GM12878 (cell line): Measurements from ENCODE around the gene OR52K1. TPM values are rescaled to one million over a fixed set of nuclear protein-coding genes. Genes with fewer than 3 reads are reported as not detected.

Experiments used
- ATAC-seq: fragments of 200-7000 bp; cut with Tn5 transposase; 3 replicates; pipeline ENCODE4 v1.9.1; 2020; ENCODE audit warnings: mild to moderate bottlenecking, moderate library complexity
- BruUV-seq: library from RNA; stranded (reverse); fragments of 400-500 nt; replicated peaks from 2 replicates; lab custom pipeline; 2021; lab: Mats Ljungman, UMichigan
- CTCF ChIA-PET: fragments of 300-600 bp; sonication (Branson Sonifier 250); formaldehyde crosslinking; extraction: SDS; loops from one replicate; lab custom pipeline; 2021; ENCODE audit warnings: inconsistent platforms; lab: Yijun Ruan, JAX
- POLR2A ChIA-PET: fragments of 350-600 bp; formaldehyde crosslinking; extraction: SDS; loops from one replicate; lab custom pipeline; 2021; ENCODE audit warnings: inconsistent platforms; lab: Charles Lee
- RAD21 ChIA-PET: fragments of 300-600 bp; sonication (Branson Sonifier 250); formaldehyde crosslinking; loops from one replicate; lab custom pipeline; 2023; ENCODE audit warnings: antibody characterized with exemption; ENCODE audit not compliant: unreplicated experiment; lab: Charles Lee
- SMC1A ChIA-PET: fragments of 300-600 bp; sonication (Branson Sonifier 250); formaldehyde crosslinking; loops from one replicate; lab custom pipeline; 2023; ENCODE audit not compliant: unreplicated experiment, uncharacterized antibody; lab: Charles Lee
- DNase-seq: peaks from one replicate; pipeline ENCODE4 v3.0.0-alpha.2; 2011; ENCODE audit warnings: low read depth, low spot score
- FAIRE-seq: peaks from 3 replicates; lab custom pipeline; 2011; peaks lifted over from hg19 to GRCh38; lab: Jason Lieb, UNC
- H2AFZ ChIP-seq: 2 replicates; pipeline ENCODE4 v1.6.0; 2011; ENCODE audit warnings: low read depth, low read length, control low read depth; ENCODE audit not compliant: control insufficient read depth
- H3K27ac ChIP-seq: 2 replicates; pipeline ENCODE4 v1.5.1; 2011; ENCODE audit warnings: control low read depth; ENCODE audit not compliant: control insufficient read depth, insufficient read depth
- H3K27me3 ChIP-seq, 2 experiments: replicated peaks in 1 of 2; 2 replicates each; pipeline versions ENCODE4 v1.6.0 to v1.6.1; 2011; ENCODE audit warnings: low read length in 1 of 2; ENCODE audit not compliant: control insufficient read depth in 2 of 2, insufficient read depth in 2 of 2
- H3K36me3 ChIP-seq, 2 experiments: 2 replicates each; pipeline ENCODE4 v1.5.1; 2011; ENCODE audit warnings: low read length in 1 of 2; ENCODE audit not compliant: control insufficient read depth in 2 of 2, insufficient read depth in 2 of 2
- H3K4me1 ChIP-seq: 2 replicates; pipeline ENCODE4 v1.6.1; 2011; ENCODE audit warnings: mild to moderate bottlenecking, low read length, moderate library complexity, mixed read lengths; ENCODE audit not compliant: control insufficient read depth, insufficient read depth
- H3K4me2 ChIP-seq: 2 replicates; pipeline ENCODE4 v1.6.0; 2011; ENCODE audit warnings: control low read depth; ENCODE audit not compliant: control insufficient read depth, insufficient read depth
- H3K4me3 ChIP-seq: fragments of 200-600 bp; sonication (generic); 2 replicates; pipeline ENCODE4 v1.5.1; 2016
- H3K79me2 ChIP-seq: 2 replicates; pipeline ENCODE4 v1.6.0; 2011; ENCODE audit warnings: low read length; ENCODE audit not compliant: control insufficient read depth, insufficient read depth
- H3K9ac ChIP-seq: 2 replicates; pipeline ENCODE4 v1.8.0; 2011; ENCODE audit warnings: low read length, control low read depth, mixed read lengths; ENCODE audit not compliant: control insufficient read depth, insufficient read depth
- H3K9me3 ChIP-seq: replicated peaks from 3 replicates; pipeline ENCODE4 v1.5.1; 2011; ENCODE audit warnings: mild to moderate bottlenecking, low read length; ENCODE audit not compliant: control insufficient read depth, insufficient read depth
- H4K20me1 ChIP-seq: 2 replicates; pipeline ENCODE4 v1.6.0; 2011; ENCODE audit not compliant: control insufficient read depth, insufficient read depth
- ASH2L ChIP-seq: fragments of 300-600, 200-600 bp; sonication (generic); IDR thresholded peaks from 2 replicates; pipeline ENCODE4 v1.6.1; 2017; ENCODE audit warnings: low read depth, mild to moderate bottlenecking, borderline replicate concordance
- ATF2 ChIP-seq: IDR thresholded peaks from 2 replicates; pipeline ENCODE4 v1.6.1; 2012; ENCODE audit warnings: low read length, inconsistent platforms
- E2F8 ChIP-seq: fragments of 450-650 bp; IDR thresholded peaks from 2 replicates; pipeline ENCODE4 v1.6.1; 2018; ENCODE audit warnings: mild to moderate bottlenecking, low read depth, moderate library complexity; ENCODE audit not compliant: partially characterized antibody
- ESRRA ChIP-seq: IDR thresholded peaks from 2 replicates; pipeline ENCODE4 v1.6.1; 2012; ENCODE audit warnings: mild to moderate bottlenecking, low read length, improper control_type of control experiment
- GABPA ChIP-seq: IDR thresholded peaks from 2 replicates; pipeline ENCODE4 v1.6.1; 2014; ENCODE audit warnings: antibody characterized with exemption, low read depth, mild to moderate bottlenecking, inconsistent platforms
- HSF1 ChIP-seq: fragments of 150-350 bp; IDR thresholded peaks from 2 replicates; pipeline ENCODE4 v1.6.1; 2014; ENCODE audit warnings: mild to moderate bottlenecking, low read depth, low read length
- MAX ChIP-seq: IDR thresholded peaks from 2 replicates; pipeline ENCODE4 v1.6.1; 2012; ENCODE audit warnings: low read depth, low read length, improper control_type of control experiment
- NFYB ChIP-seq: IDR thresholded peaks from 2 replicates; pipeline ENCODE4 v1.6.1; 2011; ENCODE audit warnings: low read depth, mild to moderate bottlenecking, low read length, improper control_type of control experiment, moderate library complexity; ENCODE audit not compliant: insufficient read depth
- NRF1 ChIP-seq: conservative IDR thresholded peaks from 2 replicates; pipeline ENCODE4 v1.6.1; 2011; ENCODE audit warnings: mild to moderate bottlenecking, low read depth, low read length, improper control_type of control experiment
- PML ChIP-seq: IDR thresholded peaks from 2 replicates; pipeline ENCODE4 v1.6.1; 2012; ENCODE audit warnings: low read length, inconsistent platforms
- SREBF1 ChIP-seq: IDR thresholded peaks from 2 replicates; pipeline ENCODE4 v1.6.1; 2012; ENCODE audit warnings: mild to moderate bottlenecking, low read length
- ZBTB11 ChIP-seq: fragments of 450-650 bp; formaldehyde crosslinking; IDR thresholded peaks from 2 replicates; pipeline ENCODE4 v1.5.0; 2022; ENCODE audit warnings: mild to moderate bottlenecking, missing genetic modification characterization
- ZBTB33 ChIP-seq: fragments of 450-650 bp; IDR thresholded peaks from 2 replicates; pipeline ENCODE4 v1.6.1; 2017; ENCODE audit warnings: mild to moderate bottlenecking
- WGBS: methylation state at CpG from one replicate; pipeline ENCODE4 v1.1.6; 2016; ENCODE audit warnings: low lambda C conversion rate; ENCODE audit not compliant: insufficient replicate concordance, insufficient coverage; ENCODE audit errors: missing lambda C conversion rate; 5-methylcytosine and 5-hydroxymethylcytosine counted together
- in situ Hi-C: fragments of 300-500 bp; cut with MboI; formaldehyde crosslinking; loops from 9 replicates; pipeline ENCODE4 v1.14.3; 2018; ENCODE audit warnings: mixed read lengths
- intact Hi-C: fragments of 100-400 bp; cut with micrococcal nuclease; formaldehyde crosslinking; loops from one replicate; pipeline ENCODE4 v1.14.2; 2022; ENCODE audit not compliant: unreplicated experiment
- polyA plus RNA-seq, 11 experiments: library from polyadenylated mRNA; depleted of rRNA in 4 of 11; unstranded in 6 of 11; stranded (reverse) in 5 of 11; fragments of >200 nt; fragmentation: Nextera tagmentation in 4 of 11; fragmentation: Illumina TruSeq in 1 of 11; extraction: Ambion mirVana in 4 of 11; extraction: Trizol in 1 of 11; gene quantifications; 1 replicate in 1 of 11; 2 replicates in 10 of 11; pipeline versions ENCODE4 v1.2.1 to v1.2.3, GENCODE V29; 2011 to 2016; ENCODE audit warnings: inconsistent platforms in 2 of 11, missing spikeins in 2 of 11, low read depth in 1 of 11
- total RNA-seq, 4 experiments: library from RNA; depleted of rRNA in 3 of 4; stranded (reverse); fragments of >200 nt in 3 of 4; fragmentation: Illumina TruSeq in 1 of 4; extraction: Trizol in 1 of 4; gene quantifications; 2 replicates each; pipeline versions ENCODE4 v1.2.1 to v1.2.3, GENCODE V29; 2013 to 2021

The OR52K1 gene
- total and polyA plus RNA-seq, 10 of the 15 experiments (the other 5 are each of a cell fraction or from before 2014, with no cell fraction given), result not detected

GRCh38 chr11:4514196-4514595 lies 31.8 kb downstream of the OR52K1 start:
- no peaks in the 10 kb centered on the region for H3K9me3 ChIP-seq
- ChIA-PET CTCF (no interaction called here), RAD21 (no interaction called here), SMC1A (no interaction called here), POLR2A (no interaction called here)
- no peak overlapping the region for H3K27ac ChIP-seq
- H3K27me3 ChIP-seq, result no peaks in the 10 kb centered on the region
- no peak overlapping the region for H2AFZ ChIP-seq
- DNase-seq, result no peak
- ATAC-seq, result no peak
- H3K36me3 ChIP-seq, result no peaks in the 10 kb centered on the region
- no peak overlapping the region for H3K9ac ChIP-seq
- H3K79me2 ChIP-seq, result no peaks in the 10 kb centered on the region
- 5% methylated on average over 1 of the region's 1 CpG for WGBS
- TF ChIP-seq SREBF1 (no peak), PML (no peak), HSF1 (no peak), ESRRA (no peak), ZBTB11 (CRISPR knock-in tag) (no peak), ZBTB33 (no peak), ATF2 (no peak), GABPA (no peak), NRF1 (no peak), E2F8 (no peak), NFYB (no peak), ASH2L (no peak), MAX (no peak)
- no peak overlapping the region for H3K4me2 ChIP-seq
- in situ Hi-C loops, result no loop called here
- intact Hi-C loops, result no loop called here
- H3K4me1 ChIP-seq, result no peaks in the 10 kb centered on the region
- H3K4me3 ChIP-seq, result no peak overlapping the region
- no peak for FAIRE-seq
- no peaks in the 10 kb centered on the region for H4K20me1 ChIP-seq
- no TSS peak for BruUV-seq
